HepG2 (cell line): ENCODE results near the gene NFILZ. TPM values are rescaled to one million over a fixed set of nuclear protein-coding genes. Genes with fewer than 3 reads are reported as not detected.

Experiments
- ARNT2 ChIP-seq: sonication (generic); formaldehyde crosslinking; IDR thresholded peaks from 2 replicates; pipeline ENCODE4 v1.8.0; 2022; ENCODE audit warnings: mild to moderate bottlenecking, low read depth, missing genetic modification reagents, moderate library complexity
- EP300 ChIP-seq, 3 experiments: sonication (generic) in 1 of 3; formaldehyde crosslinking in 1 of 3; IDR thresholded peaks; 2 replicates each; pipeline versions ENCODE4 v1.5.1 to v1.6.1; 2011 to 2020; ENCODE audit warnings: low read depth in 2 of 3, low read length in 2 of 3, borderline replicate concordance in 1 of 3, improper control_type of control experiment in 1 of 3, mild to moderate bottlenecking in 1 of 3, missing genetic modification reagents in 1 of 3, moderate library complexity in 1 of 3
- ETV5 ChIP-seq: IDR thresholded peaks from 2 replicates; pipeline ENCODE4 v1.6.1; 2018; ENCODE audit warnings: missing biosample characterization, missing genetic modification reagents, inconsistent platforms, borderline replicate concordance
- FOXK1 ChIP-seq: sonication (generic); formaldehyde crosslinking; IDR thresholded peaks from 2 replicates; pipeline ENCODE4 v1.4.0; 2020; ENCODE audit warnings: low read depth, missing genetic modification reagents, borderline replicate concordance
- GPN1 ChIP-seq: sonication (generic); formaldehyde crosslinking; IDR thresholded peaks from 2 replicates; pipeline ENCODE4 v1.5.1; 2020; ENCODE audit warnings: missing genetic modification reagents, borderline replicate concordance
- MTA1 ChIP-seq: sonication (generic); formaldehyde crosslinking; IDR thresholded peaks from 2 replicates; pipeline ENCODE4 v1.4.0; 2020; ENCODE audit warnings: missing genetic modification reagents, mild to moderate bottlenecking, borderline replicate concordance
- REXO4 ChIP-seq: sonication (generic); formaldehyde crosslinking; IDR thresholded peaks from 2 replicates; pipeline ENCODE4 v1.8.0; 2022; ENCODE audit warnings: missing genetic modification reagents, mild to moderate bottlenecking, borderline replicate concordance
- SIN3A ChIP-seq: IDR thresholded peaks from 2 replicates; pipeline ENCODE4 v1.6.1; 2011; ENCODE audit warnings: low read depth, mild to moderate bottlenecking, control low read depth, low read length, borderline replicate concordance
- SMYD3 ChIP-seq: sonication (generic); formaldehyde crosslinking; IDR thresholded peaks from 2 replicates; pipeline ENCODE4 v1.8.1; 2023; ENCODE audit warnings: mild to moderate bottlenecking, missing genetic modification reagents
- TGIF2 ChIP-seq: IDR thresholded peaks from 2 replicates; pipeline ENCODE4 v1.6.1; 2016; ENCODE audit warnings: control low read depth, missing compliant biosample characterization
- ZEB1 ChIP-seq: IDR thresholded peaks from 2 replicates; pipeline ENCODE4 v1.6.1; 2012; ENCODE audit warnings: mild to moderate bottlenecking, low read depth, inconsistent platforms; ENCODE audit not compliant: insufficient replicate concordance
- ZNF160 ChIP-seq: sonication (generic); formaldehyde crosslinking; IDR thresholded peaks from 2 replicates; pipeline ENCODE4 v1.8.0; 2022; ENCODE audit warnings: mild to moderate bottlenecking, inconsistent platforms, missing genetic modification reagents
- ZNF350 ChIP-seq: sonication (generic); formaldehyde crosslinking; IDR thresholded peaks from 2 replicates; pipeline ENCODE4 v1.4.0; 2020; ENCODE audit warnings: mild to moderate bottlenecking, low read depth, missing genetic modification reagents, borderline replicate concordance
- ZNF691 ChIP-seq: sonication (generic); formaldehyde crosslinking; IDR thresholded peaks from 2 replicates; pipeline ENCODE4 v1.4.0; 2020; ENCODE audit warnings: missing genetic modification reagents, low read depth, mild to moderate bottlenecking, borderline replicate concordance
- ZNF816 ChIP-seq: sonication (generic); formaldehyde crosslinking; IDR thresholded peaks from 2 replicates; pipeline ENCODE4 v1.8.0; 2022; ENCODE audit warnings: missing genetic modification reagents, mild to moderate bottlenecking, borderline replicate concordance
- ZSCAN25 ChIP-seq: sonication (generic); formaldehyde crosslinking; IDR thresholded peaks from 2 replicates; pipeline ENCODE4 v1.8.0; 2022; ENCODE audit warnings: mild to moderate bottlenecking, missing genetic modification reagents
- ZUFSP ChIP-seq: sonication (generic); formaldehyde crosslinking; IDR thresholded peaks from 2 replicates; pipeline ENCODE4 v1.9.0; 2021; ENCODE audit warnings: missing genetic modification reagents, mild to moderate bottlenecking, borderline replicate concordance
- polyA plus RNA-seq, 8 experiments: library from polyadenylated mRNA; depleted of rRNA in 3 of 8; stranded (reverse) in 7 of 8; unstranded in 1 of 8; fragments of >200 nt; fragmentation: Illumina TruSeq in 4 of 8; extraction: Trizol in 4 of 8; gene quantifications; 2 replicates each; pipeline versions ENCODE4 v1.2.1 to v1.2.3, GENCODE V29; 2011 to 2016; ENCODE audit warnings: low read depth in 4 of 8, missing spikeins in 1 of 8, mixed read lengths in 1 of 8; ENCODE audit not compliant: insufficient read depth in 1 of 8
- total RNA-seq, 5 experiments: library from RNA; depleted of rRNA; stranded (reverse); fragments of >200 nt; fragmentation: Illumina TruSeq; extraction: Trizol; gene quantifications; 2 replicates each; pipeline ENCODE4 v1.2.3, GENCODE V29; 2016; ENCODE audit warnings: low read depth in 1 of 5
- TF ChIP-seq, protein P1 (sequence below): sonication (generic); formaldehyde crosslinking; IDR thresholded peaks from 2 replicates; pipeline ENCODE4 v1.8.0; 2023; ENCODE audit warnings: mild to moderate bottlenecking, missing genetic modification reagents
- TF ChIP-seq, protein P2 (sequence below): IDR thresholded peaks from 2 replicates; pipeline ENCODE4 v1.6.1; 2018; ENCODE audit warnings: missing genetic modification reagents
- TF ChIP-seq, protein P3 (sequence below): sonication (generic); formaldehyde crosslinking; IDR thresholded peaks from 2 replicates; pipeline ENCODE4 v1.4.0; 2020; ENCODE audit warnings: missing genetic modification reagents
- TF ChIP-seq, protein P4 (sequence below): sonication (generic); formaldehyde crosslinking; IDR thresholded peaks from 2 replicates; pipeline ENCODE4 v1.5.0; 2020; ENCODE audit warnings: missing genetic modification reagents, mild to moderate bottlenecking, borderline replicate concordance

Gene NFILZ
- total and polyA plus RNA-seq, 2 of the 13 experiments (the other 11 are each of a cell fraction or from before 2014, with no cell fraction given): not detected

- no peak for TF ChIP-seq ZNF160 (CRISPR knock-in tag)
- peak; percentile 71; the same call in 1 of the 2 replicates for TF ChIP-seq ZNF350 (CRISPR knock-in tag)
- TF ChIP-seq MTA1 (CRISPR knock-in tag): 0 out of 2 replicates have a peak, but pooled peaks have one; percentile 44
- peak; percentile 31; the same call in 1 of the 2 replicates for TF ChIP-seq ZNF691 (CRISPR knock-in tag)
- no peak for TF ChIP-seq REXO4
- TF ChIP-seq ZEB1: peak; percentile 22
- TF ChIP-seq, protein P1, sequence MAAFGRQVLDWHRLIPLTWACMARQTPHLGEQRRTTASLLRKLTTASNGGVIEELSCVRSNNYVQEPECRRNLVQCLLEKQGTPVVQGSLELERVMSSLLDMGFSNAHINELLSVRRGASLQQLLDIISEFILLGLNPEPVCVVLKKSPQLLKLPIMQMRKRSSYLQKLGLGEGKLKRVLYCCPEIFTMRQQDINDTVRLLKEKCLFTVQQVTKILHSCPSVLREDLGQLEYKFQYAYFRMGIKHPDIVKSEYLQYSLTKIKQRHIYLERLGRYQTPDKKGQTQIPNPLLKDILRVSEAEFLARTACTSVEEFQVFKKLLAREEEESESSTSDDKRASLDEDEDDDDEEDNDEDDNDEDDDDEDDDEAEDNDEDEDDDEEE (CRISPR knock-in tag): no peak
- peak; percentile 30; the same call in 1 of the 2 replicates for TF ChIP-seq SIN3A
- 0 out of 2 replicates have a peak, but pooled peaks have one; percentile 61 for TF ChIP-seq ARNT2 (CRISPR knock-in tag)
- TF ChIP-seq ZUFSP (CRISPR knock-in tag): no peak
- TF ChIP-seq FOXK1 (CRISPR knock-in tag): peak; percentile 78; the same call in 1 of the 2 replicates
- peak; percentile 73; the same call in 1 of the 2 replicates for TF ChIP-seq ZSCAN25
- peak; percentile 90 for TF ChIP-seq SMYD3
- no peak for TF ChIP-seq TGIF2 (CRISPR knock-in tag)
- TF ChIP-seq, protein P2, sequence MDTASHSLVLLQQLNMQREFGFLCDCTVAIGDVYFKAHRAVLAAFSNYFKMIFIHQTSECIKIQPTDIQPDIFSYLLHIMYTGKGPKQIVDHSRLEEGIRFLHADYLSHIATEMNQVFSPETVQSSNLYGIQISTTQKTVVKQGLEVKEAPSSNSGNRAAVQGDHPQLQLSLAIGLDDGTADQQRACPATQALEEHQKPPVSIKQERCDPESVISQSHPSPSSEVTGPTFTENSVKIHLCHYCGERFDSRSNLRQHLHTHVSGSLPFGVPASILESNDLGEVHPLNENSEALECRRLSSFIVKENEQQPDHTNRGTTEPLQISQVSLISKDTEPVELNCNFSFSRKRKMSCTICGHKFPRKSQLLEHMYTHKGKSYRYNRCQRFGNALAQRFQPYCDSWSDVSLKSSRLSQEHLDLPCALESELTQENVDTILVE: 0 out of 2 replicates have a peak, but pooled peaks have one; percentile 24
- TF ChIP-seq EP300 (IDR thresholded peaks at IDR 0.05; ENCODE audit: low read depth in 2 of 2, low read length in 2 of 2): peak; percentile 74 to 83; a peak in 3 of 4 replicates
- TF ChIP-seq EP300 (CRISPR knock-in tag; IDR thresholded peaks at IDR 0.05; ENCODE audit: borderline replicate concordance): peak; percentile 55; the same call in 1 of the 2 replicates
- TF ChIP-seq ZNF816 (CRISPR knock-in tag): no peak
- TF ChIP-seq, protein P3, sequence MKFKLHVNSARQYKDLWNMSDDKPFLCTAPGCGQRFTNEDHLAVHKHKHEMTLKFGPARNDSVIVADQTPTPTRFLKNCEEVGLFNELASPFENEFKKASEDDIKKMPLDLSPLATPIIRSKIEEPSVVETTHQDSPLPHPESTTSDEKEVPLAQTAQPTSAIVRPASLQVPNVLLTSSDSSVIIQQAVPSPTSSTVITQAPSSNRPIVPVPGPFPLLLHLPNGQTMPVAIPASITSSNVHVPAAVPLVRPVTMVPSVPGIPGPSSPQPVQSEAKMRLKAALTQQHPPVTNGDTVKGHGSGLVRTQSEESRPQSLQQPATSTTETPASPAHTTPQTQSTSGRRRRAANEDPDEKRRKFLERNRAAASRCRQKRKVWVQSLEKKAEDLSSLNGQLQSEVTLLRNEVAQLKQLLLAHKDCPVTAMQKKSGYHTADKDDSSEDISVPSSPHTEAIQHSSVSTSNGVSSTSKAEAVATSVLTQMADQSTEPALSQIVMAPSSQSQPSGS (CRISPR knock-in tag): peak; percentile 69
- no peak for TF ChIP-seq GPN1 (CRISPR knock-in tag)
- TF ChIP-seq, protein P4, sequence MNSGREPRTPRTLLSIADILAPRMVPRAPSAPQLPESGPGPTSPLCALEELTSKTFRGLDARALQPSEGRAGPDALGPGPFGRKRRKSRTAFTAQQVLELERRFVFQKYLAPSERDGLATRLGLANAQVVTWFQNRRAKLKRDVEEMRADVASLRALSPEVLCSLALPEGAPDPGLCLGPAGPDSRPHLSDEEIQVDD: no peak
- peak; percentile 46; the same call in 1 of the 2 replicates for TF ChIP-seq ETV5 (CRISPR knock-in tag)
Measured at GRCh38 chr19:8640402-8641004, 10.1 kb downstream of the NFILZ start (continued).
